Nephron progenitor cell (in vitro differentiated cells): Measurements from ENCODE around the gene ATAD3B.
"Not testable (repeated sequence)": the region's sequence is repeated elsewhere in the genome, so short reads cannot be mapped to it uniquely, and the experiment has no call there.

Experiments
- DNase-seq: peaks from one replicate; pipeline ENCODE4 v3.0.0; 2021
- H3K27ac Mint-ChIP-seq: 2 replicates; pipeline ENCODE4 v1.8.0; 2021; ENCODE audit warnings: mild to moderate bottlenecking, moderate library complexity, mixed read lengths
- H3K27me3 Mint-ChIP-seq: 2 replicates; pipeline ENCODE4 v1.8.0; 2021; ENCODE audit warnings: mild to moderate bottlenecking, low read depth, mixed read lengths; ENCODE audit not compliant: poor library complexity
- H3K36me3 Mint-ChIP-seq: 2 replicates; pipeline ENCODE4 v1.8.0; 2021; ENCODE audit warnings: low read depth, mixed read lengths
- H3K4me1 Mint-ChIP-seq: 2 replicates; pipeline ENCODE4 v1.8.0; 2021; ENCODE audit warnings: mixed read lengths
- H3K4me3 Mint-ChIP-seq: 2 replicates; pipeline ENCODE4 v1.8.0; 2021; ENCODE audit warnings: mild to moderate bottlenecking, moderate library complexity, mixed read lengths
- H3K9me3 Mint-ChIP-seq: 2 replicates; pipeline ENCODE4 v1.8.0; 2021; ENCODE audit warnings: mild to moderate bottlenecking, moderate library complexity, mixed read lengths
- TF ChIP-seq, protein P1 (sequence below): fragments of 200-600 bp; sonication (generic); IDR thresholded peaks from 2 replicates; pipeline ENCODE4 v1.5.0; 2021; ENCODE audit warnings: antibody characterized with exemption

ATAD3B gene

DNA sequence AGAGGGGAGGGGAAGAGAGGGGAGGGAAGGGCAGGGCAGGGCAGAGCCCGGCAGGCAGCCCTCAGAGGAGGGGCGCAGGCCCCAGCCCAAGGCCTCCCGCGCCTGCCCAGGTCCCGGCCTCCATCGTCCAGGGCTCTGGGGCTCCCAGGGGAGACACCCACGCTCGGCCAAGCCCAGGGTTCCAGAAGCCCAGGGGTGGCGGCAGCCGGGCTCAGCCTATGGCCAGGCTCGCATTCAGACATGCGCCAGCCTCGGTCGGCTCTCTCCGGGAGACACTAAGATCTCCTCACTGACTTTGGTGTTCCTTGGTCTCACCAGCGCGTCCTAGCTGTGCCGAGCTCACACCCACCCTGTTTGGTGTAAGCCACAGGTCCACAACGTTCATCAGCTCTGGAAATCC is 43.4 kb upstream of the ATAD3B start:
- Mint-ChIP-seq H3K4me3 (peak overlapping the region; percentile 76), H3K27me3 (peaks cover 3% of the 10 kb centered on the region)
- no peak for DNase-seq

DNA sequence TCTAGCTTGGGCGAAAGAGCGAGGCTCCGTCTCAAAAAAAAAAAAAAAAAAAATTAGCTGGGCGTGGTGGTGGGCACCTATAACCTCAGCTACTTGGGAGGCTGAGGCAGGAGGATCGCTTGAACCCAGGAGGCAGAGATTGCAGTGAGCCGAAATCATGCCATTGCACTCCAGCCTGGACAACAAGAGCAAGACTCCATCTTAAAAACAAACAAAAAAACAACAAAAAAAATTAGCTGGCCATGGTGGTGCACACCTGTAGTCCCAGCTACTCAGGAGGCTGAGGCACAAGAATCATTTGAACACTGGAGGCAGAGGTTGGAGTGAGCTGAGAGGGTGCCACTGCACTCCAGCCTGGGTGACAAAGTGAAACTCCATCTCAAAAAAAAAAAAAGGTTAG is 42.6 kb upstream of the ATAD3B start:
- peaks cover 61% of the 10 kb centered on the region for H3K4me1 Mint-ChIP-seq
- not testable (repeated sequence) for H3K27ac Mint-ChIP-seq, DNase-seq, H3K9me3 Mint-ChIP-seq, H3K27me3 Mint-ChIP-seq, H3K36me3 Mint-ChIP-seq, H3K4me3 Mint-ChIP-seq

More for the DNA sequence above, 43.4 kb upstream of the ATAD3B start:
- no peaks in the 10 kb centered on the region for H3K36me3 Mint-ChIP-seq
- H3K27ac Mint-ChIP-seq, result no peak overlapping the region
- peaks cover 5% of the 10 kb centered on the region for H3K9me3 Mint-ChIP-seq
- peaks cover 63% of the 10 kb centered on the region for H3K4me1 Mint-ChIP-seq
- TF ChIP-seq, protein P1, sequence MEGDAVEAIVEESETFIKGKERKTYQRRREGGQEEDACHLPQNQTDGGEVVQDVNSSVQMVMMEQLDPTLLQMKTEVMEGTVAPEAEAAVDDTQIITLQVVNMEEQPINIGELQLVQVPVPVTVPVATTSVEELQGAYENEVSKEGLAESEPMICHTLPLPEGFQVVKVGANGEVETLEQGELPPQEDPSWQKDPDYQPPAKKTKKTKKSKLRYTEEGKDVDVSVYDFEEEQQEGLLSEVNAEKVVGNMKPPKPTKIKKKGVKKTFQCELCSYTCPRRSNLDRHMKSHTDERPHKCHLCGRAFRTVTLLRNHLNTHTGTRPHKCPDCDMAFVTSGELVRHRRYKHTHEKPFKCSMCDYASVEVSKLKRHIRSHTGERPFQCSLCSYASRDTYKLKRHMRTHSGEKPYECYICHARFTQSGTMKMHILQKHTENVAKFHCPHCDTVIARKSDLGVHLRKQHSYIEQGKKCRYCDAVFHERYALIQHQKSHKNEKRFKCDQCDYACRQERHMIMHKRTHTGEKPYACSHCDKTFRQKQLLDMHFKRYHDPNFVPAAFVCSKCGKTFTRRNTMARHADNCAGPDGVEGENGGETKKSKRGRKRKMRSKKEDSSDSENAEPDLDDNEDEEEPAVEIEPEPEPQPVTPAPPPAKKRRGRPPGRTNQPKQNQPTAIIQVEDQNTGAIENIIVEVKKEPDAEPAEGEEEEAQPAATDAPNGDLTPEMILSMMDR, result no peak

DNA sequence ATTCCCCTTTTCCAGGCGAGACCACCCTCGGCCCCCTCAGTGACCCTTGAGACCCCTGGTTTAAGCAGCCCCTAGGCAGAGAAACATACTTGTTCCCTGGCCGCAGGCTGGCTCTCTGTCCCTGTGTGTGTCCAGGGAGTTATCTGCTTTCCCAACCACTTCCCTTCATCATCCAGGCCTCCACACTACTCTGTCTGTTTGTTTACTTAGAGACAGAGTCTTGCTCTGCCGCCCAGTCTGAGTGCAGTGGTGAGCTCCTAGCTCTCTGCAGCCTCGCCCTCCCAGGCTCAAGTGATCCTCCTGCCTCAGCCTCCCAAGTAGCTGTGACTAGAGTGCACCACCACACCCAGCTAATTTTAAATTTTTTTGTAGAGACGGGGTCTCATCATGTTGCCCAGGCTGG is 41.9 kb upstream of the ATAD3B start:
- Mint-ChIP-seq H3K4me3 (peak overlapping the region; percentile 52), H3K36me3 (no peaks in the 10 kb centered on the region), H3K27me3 (peaks cover 1% of the 10 kb centered on the region), H3K9me3 (peaks cover 5% of the 10 kb centered on the region), H3K27ac (peak overlapping the region; percentile 55), H3K4me1 (peaks cover 57% of the 10 kb centered on the region)
- no peak for DNase-seq
- TF ChIP-seq, protein P1, result no peak

DNA sequence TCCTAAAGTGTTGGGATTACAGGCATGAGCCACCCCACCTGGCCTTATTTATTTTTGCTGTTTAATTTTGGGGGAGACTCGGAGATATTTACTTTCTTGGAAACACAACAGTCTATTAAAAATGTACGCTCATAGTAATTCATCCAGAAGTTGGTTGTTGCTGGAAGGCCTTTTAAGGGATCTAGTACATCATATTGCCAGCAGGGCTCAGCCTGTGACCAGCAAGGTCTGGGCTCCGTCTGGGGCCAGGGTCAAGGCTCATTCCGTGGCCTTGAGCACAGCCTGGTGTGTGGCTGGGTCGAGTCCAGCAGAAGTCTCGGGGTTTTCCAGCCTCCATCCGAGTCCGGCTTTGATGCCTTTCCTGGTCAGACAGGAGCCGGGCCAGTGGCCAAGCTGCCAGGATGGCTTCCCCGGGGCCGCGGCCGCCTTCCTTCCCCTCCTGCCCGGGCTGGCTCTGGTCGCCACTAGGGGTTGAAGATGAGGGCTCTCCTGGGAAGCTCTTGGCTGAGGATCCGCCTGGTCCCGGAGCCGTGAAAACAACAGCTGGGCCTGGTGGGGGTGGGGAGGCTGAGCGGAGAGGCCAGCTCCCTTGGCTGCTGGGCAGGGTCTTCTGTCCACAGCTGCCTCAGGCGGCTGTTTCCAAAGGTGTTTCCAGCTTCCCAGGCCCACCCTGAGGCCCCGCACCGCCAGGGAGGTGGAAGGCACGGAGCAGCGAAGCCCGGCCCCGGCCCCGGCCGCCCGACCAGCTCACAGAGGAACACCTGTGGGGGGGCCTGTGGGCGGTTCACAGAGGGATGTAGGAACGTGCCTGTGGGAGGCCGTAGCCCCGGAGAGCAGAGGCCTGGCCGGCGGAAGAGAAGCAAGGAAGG is 41.2 kb upstream of the ATAD3B start:
- Mint-ChIP-seq H3K36me3 (no peaks in the 10 kb centered on the region), H3K9me3 (peaks cover 5% of the 10 kb centered on the region), H3K27ac (peak overlapping the region; percentile 55), H3K27me3 (no peaks in the 10 kb centered on the region), H3K4me1 (peaks cover 55% of the 10 kb centered on the region), H3K4me3 (peak overlapping the region; percentile 52)
- peak; percentile 62 for DNase-seq
- TF ChIP-seq, protein P1, result no peak

DNA sequence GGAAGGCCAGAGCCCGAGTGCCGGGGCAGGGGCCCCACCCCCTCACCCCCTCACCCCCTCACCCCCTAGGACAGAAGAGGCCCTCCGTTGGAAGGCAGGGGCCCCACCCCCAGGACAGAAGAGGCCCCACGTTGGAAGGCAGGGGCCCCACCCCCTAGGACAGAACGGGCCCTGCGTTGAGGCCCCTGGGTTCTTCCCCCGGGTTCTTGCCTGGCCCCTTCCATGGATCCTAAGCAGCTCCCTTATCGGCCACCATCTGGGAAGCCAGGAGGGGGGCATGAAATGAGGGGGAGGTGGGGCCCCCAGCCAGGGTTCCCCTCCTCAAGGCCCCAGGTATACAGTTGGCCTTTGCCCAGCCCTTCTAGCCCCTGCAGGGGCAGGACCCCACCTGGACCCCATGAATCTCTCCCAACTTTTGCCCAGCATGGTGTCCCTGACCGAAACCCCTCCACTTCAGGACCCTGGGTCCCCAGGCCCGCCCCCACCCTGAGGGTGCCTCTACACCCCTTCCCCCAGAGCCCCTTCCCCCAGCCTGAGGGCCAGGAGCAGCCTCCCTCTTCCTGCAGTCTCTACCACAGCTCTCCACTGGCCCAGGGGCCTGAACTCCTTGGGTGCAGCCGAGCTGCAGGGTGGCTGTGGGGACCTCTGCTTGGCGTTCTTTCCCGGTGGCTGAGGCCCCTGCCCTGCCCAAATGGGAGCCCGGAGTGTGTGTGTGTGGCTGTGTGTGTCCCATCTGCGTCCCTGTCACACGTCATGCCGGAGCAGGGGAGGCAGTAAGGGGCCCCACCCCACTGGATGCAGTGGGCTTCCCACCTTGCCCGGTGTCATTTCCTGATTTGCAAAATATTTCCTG is 40.3 kb upstream of the ATAD3B start:
- H3K36me3 Mint-ChIP-seq, result no peaks in the 10 kb centered on the region
- H3K27ac Mint-ChIP-seq, result peak overlapping the region; percentile 57
- peaks cover 48% of the 10 kb centered on the region for H3K4me1 Mint-ChIP-seq
- no peak for DNase-seq
- H3K9me3 Mint-ChIP-seq, result peaks cover 5% of the 10 kb centered on the region
- H3K27me3 Mint-ChIP-seq, result no peaks in the 10 kb centered on the region
- H3K4me3 Mint-ChIP-seq, result no peak overlapping the region
- TF ChIP-seq, protein P1, result no peak

DNA sequence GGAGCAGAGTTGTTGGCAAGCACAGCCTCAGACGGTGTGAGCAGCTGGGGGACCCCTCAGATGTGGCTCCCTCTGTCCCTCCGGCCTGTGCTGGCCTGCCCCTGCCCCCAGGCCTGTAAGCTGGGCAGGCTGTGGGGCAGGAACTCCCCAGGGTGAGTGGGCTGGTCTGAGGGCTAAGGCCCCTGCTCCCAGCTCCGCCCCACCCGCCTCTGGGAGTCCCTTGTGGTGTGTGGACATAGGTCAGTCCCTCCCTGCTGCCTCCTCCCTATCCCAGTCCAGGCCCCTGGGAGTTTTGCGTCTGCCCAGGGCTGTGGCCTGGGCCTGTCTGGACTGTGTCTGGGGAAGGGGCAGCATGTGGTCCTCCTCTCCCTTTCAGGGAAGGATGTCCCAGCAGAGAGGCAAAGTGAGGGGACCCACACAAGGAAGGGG is 39.7 kb upstream of the ATAD3B start:
- TF ChIP-seq, protein P1, result no peak
- H3K27ac Mint-ChIP-seq, result no peak overlapping the region
- H3K36me3 Mint-ChIP-seq, result no peaks in the 10 kb centered on the region
- DNase-seq, result peak; percentile 60
- peaks cover 5% of the 10 kb centered on the region for H3K9me3 Mint-ChIP-seq
- H3K4me1 Mint-ChIP-seq, result peaks cover 47% of the 10 kb centered on the region
- H3K27me3 Mint-ChIP-seq, result no peaks in the 10 kb centered on the region
- H3K4me3 Mint-ChIP-seq, result no peak overlapping the region
